NT2/D1 (cell line): ENCODE measurements around the gene NTM.

Source experiments
- SUZ12 ChIP-seq: IDR thresholded peaks from 2 replicates; pipeline ENCODE4 v1.6.1; 2011; ENCODE audit not compliant: insufficient read length, insufficient read depth; ENCODE audit errors: extremely low read depth
- YY1 ChIP-seq: IDR thresholded peaks from 2 replicates; pipeline ENCODE4 v1.6.1; 2011; ENCODE audit not compliant: insufficient read length, insufficient read depth
- ZNF274 ChIP-seq: IDR thresholded peaks from 2 replicates; pipeline ENCODE4 v1.6.1; 2011; ENCODE audit warnings: mild to moderate bottlenecking, low read depth, low read length

DNA sequence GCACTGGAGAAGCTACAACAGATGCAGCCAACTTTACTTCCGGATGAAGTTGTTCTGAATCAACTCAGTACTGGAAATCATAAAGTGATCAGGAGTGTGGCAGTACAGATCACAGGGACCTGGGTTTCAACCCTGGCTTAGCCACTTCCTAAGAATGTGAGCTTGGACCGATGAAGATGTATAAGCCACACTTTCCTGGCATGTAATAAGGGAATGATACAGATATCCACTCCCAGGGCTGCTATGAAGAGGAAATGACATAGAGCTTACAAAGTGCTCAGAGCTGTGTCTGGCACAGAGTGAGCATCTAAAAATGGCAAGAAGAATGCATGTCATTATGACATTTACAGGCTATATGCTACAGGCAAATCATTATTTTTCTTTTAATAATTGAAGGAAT, 378.7 kb downstream of the NTM start:
- no peak for TF ChIP-seq YY1
- no peak for TF ChIP-seq SUZ12
- no peak for TF ChIP-seq ZNF274
